Fibroblast of lung (primary cell): Measurements from ENCODE around the gene GFPT2.

ENCODE experiments used
- EZH2 ChIP-seq: IDR thresholded peaks from 2 replicates; pipeline ENCODE4 v1.5.1; 2012; ENCODE audit warnings: low read length, control low read depth, mild to moderate bottlenecking; ENCODE audit errors: missing control alignments
- TF ChIP-seq, protein P1 (sequence below), 2 donors: IDR thresholded peaks in 1 of 2; conservative IDR thresholded peaks in 1 of 2; 1 replicate in 1 of 2; 2 replicates in 1 of 2; pipeline ENCODE4 v1.5.1; 2011 to 2012; ENCODE audit warnings: low read length in 2 of 2, control low read depth in 1 of 2, inconsistent platforms in 1 of 2, low read depth in 1 of 2, mild to moderate bottlenecking in 1 of 2

GRCh38 chr5:180353980-180354452 is 880 bp upstream of the GFPT2 start:
- TF ChIP-seq, protein P1, sequence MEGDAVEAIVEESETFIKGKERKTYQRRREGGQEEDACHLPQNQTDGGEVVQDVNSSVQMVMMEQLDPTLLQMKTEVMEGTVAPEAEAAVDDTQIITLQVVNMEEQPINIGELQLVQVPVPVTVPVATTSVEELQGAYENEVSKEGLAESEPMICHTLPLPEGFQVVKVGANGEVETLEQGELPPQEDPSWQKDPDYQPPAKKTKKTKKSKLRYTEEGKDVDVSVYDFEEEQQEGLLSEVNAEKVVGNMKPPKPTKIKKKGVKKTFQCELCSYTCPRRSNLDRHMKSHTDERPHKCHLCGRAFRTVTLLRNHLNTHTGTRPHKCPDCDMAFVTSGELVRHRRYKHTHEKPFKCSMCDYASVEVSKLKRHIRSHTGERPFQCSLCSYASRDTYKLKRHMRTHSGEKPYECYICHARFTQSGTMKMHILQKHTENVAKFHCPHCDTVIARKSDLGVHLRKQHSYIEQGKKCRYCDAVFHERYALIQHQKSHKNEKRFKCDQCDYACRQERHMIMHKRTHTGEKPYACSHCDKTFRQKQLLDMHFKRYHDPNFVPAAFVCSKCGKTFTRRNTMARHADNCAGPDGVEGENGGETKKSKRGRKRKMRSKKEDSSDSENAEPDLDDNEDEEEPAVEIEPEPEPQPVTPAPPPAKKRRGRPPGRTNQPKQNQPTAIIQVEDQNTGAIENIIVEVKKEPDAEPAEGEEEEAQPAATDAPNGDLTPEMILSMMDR (conservative IDR thresholded peaks at IDR 0.05 in 1 of 2, IDR thresholded peaks at IDR 0.05 in 1 of 2; ENCODE audit: low read depth in 1 of 2, low read length in 2 of 2) = no peak
- no peak for TF ChIP-seq EZH2
